Transverse colon (tissue), 4 donors: Measurements from ENCODE around the gene MAPKAP1.

ENCODE experiments used
- EP300 ChIP-seq: sonication (generic); formaldehyde crosslinking; IDR thresholded peaks from one replicate; pipeline ENCODE4 v1.6.1; 2017; ENCODE audit warnings: antibody characterized with exemption, low read depth
- POLR2A ChIP-seq: fragments of 450-650 bp; IDR thresholded peaks from one replicate; pipeline ENCODE4 v1.6.1; 2016; ENCODE audit warnings: antibody characterized with exemption, mild to moderate bottlenecking, moderate library complexity
- POLR2AphosphoS5 ChIP-seq, 3 donors: sonication (generic); formaldehyde crosslinking; IDR thresholded peaks; one replicate each; pipeline ENCODE4 v1.6.1; 2016; ENCODE audit warnings: antibody characterized with exemption in 3 of 3
- TF ChIP-seq, protein P1 (sequence below), 5 experiments: fragments of 200-600 bp in 3 of 5; fragments of 450-650 bp in 2 of 5; sonication (generic) in 3 of 5; IDR thresholded peaks; 1 replicate in 2 of 5; 2 replicates in 3 of 5; pipeline ENCODE4 v1.5.1; 2016 to 2017; ENCODE audit warnings: antibody characterized with exemption in 5 of 5, inconsistent platforms in 3 of 5, mild to moderate bottlenecking in 2 of 5, moderate library complexity in 1 of 5

GRCh38 chr9:125608489-125609224, 98.4 kb downstream of the MAPKAP1 start:
- TF ChIP-seq, protein P1, sequence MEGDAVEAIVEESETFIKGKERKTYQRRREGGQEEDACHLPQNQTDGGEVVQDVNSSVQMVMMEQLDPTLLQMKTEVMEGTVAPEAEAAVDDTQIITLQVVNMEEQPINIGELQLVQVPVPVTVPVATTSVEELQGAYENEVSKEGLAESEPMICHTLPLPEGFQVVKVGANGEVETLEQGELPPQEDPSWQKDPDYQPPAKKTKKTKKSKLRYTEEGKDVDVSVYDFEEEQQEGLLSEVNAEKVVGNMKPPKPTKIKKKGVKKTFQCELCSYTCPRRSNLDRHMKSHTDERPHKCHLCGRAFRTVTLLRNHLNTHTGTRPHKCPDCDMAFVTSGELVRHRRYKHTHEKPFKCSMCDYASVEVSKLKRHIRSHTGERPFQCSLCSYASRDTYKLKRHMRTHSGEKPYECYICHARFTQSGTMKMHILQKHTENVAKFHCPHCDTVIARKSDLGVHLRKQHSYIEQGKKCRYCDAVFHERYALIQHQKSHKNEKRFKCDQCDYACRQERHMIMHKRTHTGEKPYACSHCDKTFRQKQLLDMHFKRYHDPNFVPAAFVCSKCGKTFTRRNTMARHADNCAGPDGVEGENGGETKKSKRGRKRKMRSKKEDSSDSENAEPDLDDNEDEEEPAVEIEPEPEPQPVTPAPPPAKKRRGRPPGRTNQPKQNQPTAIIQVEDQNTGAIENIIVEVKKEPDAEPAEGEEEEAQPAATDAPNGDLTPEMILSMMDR (IDR thresholded peaks at IDR 0.05), result no peak
- TF ChIP-seq POLR2A (no peak), POLR2AphosphoS5 (IDR thresholded peaks at IDR 0.05) (no peak), EP300 (no peak)
